Epithelial cell of umbilical artery (primary cell): ENCODE measurements around the gene PLTP. TPM values are rescaled to one million over a fixed set of nuclear protein-coding genes. Genes with fewer than 3 reads are reported as not detected.

ENCODE experiments used
- total RNA-seq: library from RNA; depleted of rRNA; stranded (reverse); fragments of >200 nt; gene quantifications from 2 replicates; pipeline ENCODE4 v1.2.3, GENCODE V29; 2014

PLTP gene
- total RNA-seq: 10.6 and 13.6 TPM in 2 replicates

GRCh38 chr20:45911486-45912343 lies at the start of gene PLTP:
Gene PLTP (minus strand): TSS chr20:45912155. CDS start chr20:45911452, 703 bp downstream.

GRCh38 chr20:45934586-45935415 lies 22.8 kb upstream of the PLTP start, which contains the start of gene PCIF1:
Gene PCIF1 (plus strand): TSS chr20:45934683. CDS start chr20:45939000, 4,317 bp downstream.

DNA sequence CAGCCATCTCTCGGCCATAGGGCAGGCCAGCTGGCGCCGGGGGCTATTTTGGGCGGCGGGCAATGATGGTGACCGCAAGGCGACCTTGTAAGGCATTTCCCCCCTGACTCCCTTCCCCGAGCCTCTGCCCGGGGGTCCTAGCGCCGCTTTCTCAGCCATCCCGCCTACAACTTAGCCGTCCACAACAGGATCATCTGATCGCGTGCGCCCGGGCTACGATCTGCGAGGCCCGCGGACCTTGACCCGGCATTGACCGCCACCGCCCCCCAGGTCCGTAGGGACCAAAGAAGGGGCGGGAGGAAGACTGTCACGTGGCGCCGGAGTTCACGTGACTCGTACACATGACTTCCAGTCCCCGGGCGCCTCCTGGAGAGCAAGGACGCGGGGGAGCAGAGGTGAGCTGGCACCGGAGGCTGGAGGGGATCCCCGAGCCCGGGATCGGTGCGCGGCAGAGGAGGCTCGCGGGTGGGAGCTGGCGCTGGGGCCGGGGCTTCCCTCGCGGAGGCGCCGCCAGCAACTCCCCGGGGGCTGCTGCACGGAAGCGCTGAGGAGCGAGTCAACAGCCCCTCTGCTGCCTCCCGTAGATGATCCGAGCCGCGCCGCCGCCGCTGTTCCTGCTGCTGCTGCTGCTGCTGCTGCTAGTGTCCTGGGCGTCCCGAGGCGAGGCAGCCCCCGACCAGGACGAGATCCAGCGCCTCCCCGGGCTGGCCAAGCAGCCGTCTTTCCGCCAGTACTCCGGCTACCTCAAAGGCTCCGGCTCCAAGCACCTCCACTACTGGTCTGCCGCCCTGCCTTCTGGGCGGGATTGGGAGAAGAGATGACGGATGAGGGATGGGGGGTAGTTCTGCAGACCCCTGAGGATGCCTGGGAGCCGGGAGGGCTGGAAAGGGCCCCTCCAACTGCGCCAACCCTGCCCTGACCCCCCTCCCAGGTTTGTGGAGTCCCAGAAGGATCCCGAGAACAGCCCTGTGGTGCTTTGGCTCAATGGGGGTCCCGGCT lies 20.7 kb downstream of the PLTP start, which contains the start of the genes CTSA and NEURL2:
Gene CTSA (plus strand): TSS at position 351 of the 999 bp plus-strand sequence. CDS start 234 bp downstream, at position 585.
Gene NEURL2 (minus strand): TSS at position 224 of the 999 bp plus-strand sequence. CDS start 217 bp downstream, at position 7.

DNA sequence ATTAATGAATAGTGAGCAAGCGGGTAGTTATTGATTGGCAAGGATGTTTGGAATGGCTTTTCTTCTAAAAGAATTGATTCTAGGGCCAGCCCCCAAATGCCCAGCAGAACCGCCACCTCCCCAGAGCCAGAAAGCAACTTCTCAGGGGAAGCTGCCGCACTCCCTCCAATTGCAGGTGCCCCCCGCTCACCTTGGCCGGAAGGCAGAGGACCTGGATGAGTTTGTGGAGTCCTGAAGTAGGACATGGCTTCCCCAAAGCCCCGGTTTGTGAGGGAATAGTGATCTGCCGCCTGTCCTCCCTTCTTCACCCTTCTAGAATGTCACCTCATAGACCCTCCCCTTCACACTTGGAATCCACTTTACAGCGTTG lies 24.6 kb downstream of the PLTP start, which contains the start of gene SPATA25:
Gene SPATA25 (minus strand): TSS at position 277 of the 370 bp plus-strand sequence. CDS start 32 bp downstream, at position 245.

DNA sequence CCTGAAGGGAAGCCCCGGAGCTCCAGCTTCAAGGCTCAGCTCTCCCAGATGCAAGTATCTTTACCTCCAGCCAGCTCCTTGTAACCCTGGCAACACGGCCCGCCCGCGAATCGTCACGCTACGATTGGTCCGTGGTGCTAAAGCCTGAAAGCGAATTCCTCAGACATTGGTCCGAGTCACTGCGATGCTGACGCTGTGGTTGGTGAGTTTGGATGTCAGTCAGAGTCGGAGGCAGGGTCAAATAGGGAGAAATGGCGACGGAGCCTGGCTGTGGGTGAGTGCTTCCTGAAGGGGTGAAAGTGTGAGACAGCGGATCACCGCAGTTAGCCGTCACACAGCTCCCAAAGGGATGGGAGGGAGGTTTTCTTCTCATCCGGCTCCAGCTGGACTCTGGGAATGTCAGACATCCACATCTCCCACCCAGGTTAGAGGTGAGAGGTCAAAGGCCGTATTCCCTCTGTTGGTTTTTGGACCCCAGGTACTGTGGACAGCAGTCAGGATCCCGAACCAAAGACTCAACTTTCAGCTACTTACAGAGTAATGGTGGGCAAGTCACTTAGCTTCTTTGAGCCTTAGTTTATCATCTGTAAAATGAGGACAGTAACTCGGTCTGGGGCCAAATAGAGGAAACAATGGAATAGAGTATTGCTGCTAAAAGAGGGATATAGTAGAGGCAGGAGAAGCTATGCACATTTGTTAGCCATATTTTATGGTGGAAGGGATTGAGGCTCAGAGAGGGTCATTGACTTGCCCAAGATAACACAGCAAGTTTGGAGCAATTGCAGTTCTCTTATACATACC lies 30.8 kb downstream of the PLTP start, which contains the start of gene ZSWIM1:
Gene ZSWIM1 (plus strand): TSS at position 240 of the 801 bp plus-strand sequence. CDS start 1,366 bp downstream, outside the sequence.

GRCh38 chr20:45857114-45857881 lies 54.7 kb downstream of the PLTP start, which contains the start of the genes ACOT8 and ZSWIM3:
Gene ACOT8 (minus strand): TSS chr20:45857392. CDS start chr20:45857315, 77 bp downstream.
Gene ZSWIM3 (plus strand): TSS chr20:45857614. CDS start chr20:45857826, 212 bp downstream.

Other genes starting within 250 kb of the PLTP start
- gene WFDC11, start 241.9 kb downstream of the PLTP start, total RNA-seq: not detected in 2 replicates
- not detected in 2 replicates for gene WFDC13, start 210.1 kb downstream of the PLTP start, total RNA-seq
- not detected in 2 replicates for gene WFDC10B, start 207.1 kb downstream of the PLTP start, total RNA-seq
- gene SPINT4, start 189.8 kb downstream of the PLTP start, total RNA-seq: not detected in 2 replicates
- gene WFDC3, start 120.3 kb downstream of the PLTP start, total RNA-seq: 0.65 TPM in 1 of 2 replicates, not detected in the other
- 17.2 and 19.8 TPM in 2 replicates for gene DNTTIP1, start 120.2 kb downstream of the PLTP start, total RNA-seq
- gene UBE2C, start 99.5 kb downstream of the PLTP start, total RNA-seq: 21.4 and 41.3 TPM in 2 replicates
- not detected in 2 replicates for gene TNNC2, start 84.8 kb downstream of the PLTP start, total RNA-seq
- 22.4 and 32.5 TPM in 2 replicates for gene SNX21, start 78.4 kb downstream of the PLTP start, total RNA-seq
- gene ACOT8, start 54.8 kb downstream of the PLTP start, total RNA-seq: 31.5 and 33.6 TPM in 2 replicates
- gene ZSWIM3, start 54.5 kb downstream of the PLTP start, total RNA-seq: 5.9 and 6.2 TPM in 2 replicates
- gene ZSWIM1, start 30.9 kb downstream of the PLTP start, total RNA-seq: 2.0 and 3.2 TPM in 2 replicates
- 0.61 and 0.97 TPM in 2 replicates for gene SPATA25, start 24.5 kb downstream of the PLTP start, total RNA-seq
- gene NEURL2, start 20.9 kb downstream of the PLTP start, total RNA-seq: 2.6 TPM in 2 replicates
- 25.4 and 26.0 TPM in 2 replicates for gene CTSA, start 20.8 kb downstream of the PLTP start, total RNA-seq
- 6.8 and 7.5 TPM in 2 replicates for gene PCIF1, start 22.5 kb upstream of the PLTP start, total RNA-seq
- gene ZNF335, start 60.0 kb upstream of the PLTP start, total RNA-seq: 8.1 and 10.5 TPM in 2 replicates
- not detected in 2 replicates for gene MMP9, start 96.8 kb upstream of the PLTP start, total RNA-seq
- under 0.01 and 0.32 TPM in 2 replicates for gene SLC12A5, start 117.1 kb upstream of the PLTP start, total RNA-seq
- gene NCOA5, start 177.8 kb upstream of the PLTP start, total RNA-seq: 10.4 and 10.9 TPM in 2 replicates
- 17.3 and 17.5 TPM in 2 replicates for gene CD40, start 206.2 kb upstream of the PLTP start, total RNA-seq